C4-2B (cell line): ENCODE measurements around the gene TMEM44.

Experiments used
- H3K27ac ChIP-seq: fragments of 450-650 bp; 2 replicates; pipeline ENCODE4 v1.5.1; 2017
- ZFX ChIP-seq: fragments of 450-650 bp; IDR thresholded peaks from 2 replicates; pipeline ENCODE4 v1.6.1; 2017
- TF ChIP-seq, protein P1 (sequence below): fragments of 450-650 bp; conservative IDR thresholded peaks from 2 replicates; pipeline ENCODE4 v1.5.1; 2017; ENCODE audit warnings: mild to moderate bottlenecking

The TMEM44 gene, protein sequence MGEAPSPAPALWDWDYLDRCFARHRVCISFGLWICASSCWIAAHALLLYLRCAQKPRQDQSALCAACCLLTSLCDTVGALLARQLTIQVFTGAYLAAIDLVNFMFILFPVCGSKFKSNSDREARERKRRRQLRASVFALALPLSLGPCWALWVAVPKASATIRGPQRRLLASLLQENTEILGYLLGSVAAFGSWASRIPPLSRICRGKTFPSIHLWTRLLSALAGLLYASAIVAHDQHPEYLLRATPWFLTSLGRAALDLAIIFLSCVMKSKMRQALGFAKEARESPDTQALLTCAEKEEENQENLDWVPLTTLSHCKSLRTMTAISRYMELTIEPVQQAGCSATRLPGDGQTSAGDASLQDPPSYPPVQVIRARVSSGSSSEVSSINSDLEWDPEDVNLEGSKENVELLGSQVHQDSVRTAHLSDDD

DNA sequence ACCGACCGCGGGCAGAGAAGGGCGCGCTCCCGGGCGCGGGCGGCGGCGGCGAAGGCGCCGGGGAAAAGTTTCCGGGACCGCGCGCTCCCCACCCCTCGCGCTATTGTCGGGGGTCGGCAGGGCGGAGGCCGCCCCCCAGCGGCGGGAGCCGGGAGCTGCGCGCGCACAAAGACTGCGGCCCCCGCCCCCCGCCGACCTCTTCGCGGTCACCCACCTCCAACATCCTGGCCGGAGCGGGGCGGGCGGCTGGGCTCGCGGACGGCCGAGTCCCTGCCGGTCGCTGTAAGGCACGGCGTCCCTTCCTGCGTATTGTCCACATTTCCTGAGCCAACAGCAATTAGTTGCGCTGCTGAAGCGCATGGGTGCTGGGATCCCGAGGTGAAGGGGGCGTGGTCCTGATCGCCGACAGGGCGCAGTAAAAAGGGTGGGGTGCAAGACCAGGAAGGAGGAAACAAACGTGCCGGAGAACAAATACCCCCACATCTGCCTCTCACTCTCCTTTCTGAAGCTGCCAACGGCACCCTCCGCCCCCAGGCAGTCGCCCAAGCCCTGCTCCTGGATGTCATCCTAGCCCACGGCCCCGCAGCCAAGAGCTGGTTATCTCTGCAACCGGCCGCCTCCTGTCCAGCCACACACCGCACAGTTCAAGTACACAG is at the start of gene TMEM44:
TSS of gene TMEM44 (minus strand) at position 71 of the 656 bp plus-strand sequence. CDS start 204 bp downstream, outside the sequence.
- TF ChIP-seq, protein P1, sequence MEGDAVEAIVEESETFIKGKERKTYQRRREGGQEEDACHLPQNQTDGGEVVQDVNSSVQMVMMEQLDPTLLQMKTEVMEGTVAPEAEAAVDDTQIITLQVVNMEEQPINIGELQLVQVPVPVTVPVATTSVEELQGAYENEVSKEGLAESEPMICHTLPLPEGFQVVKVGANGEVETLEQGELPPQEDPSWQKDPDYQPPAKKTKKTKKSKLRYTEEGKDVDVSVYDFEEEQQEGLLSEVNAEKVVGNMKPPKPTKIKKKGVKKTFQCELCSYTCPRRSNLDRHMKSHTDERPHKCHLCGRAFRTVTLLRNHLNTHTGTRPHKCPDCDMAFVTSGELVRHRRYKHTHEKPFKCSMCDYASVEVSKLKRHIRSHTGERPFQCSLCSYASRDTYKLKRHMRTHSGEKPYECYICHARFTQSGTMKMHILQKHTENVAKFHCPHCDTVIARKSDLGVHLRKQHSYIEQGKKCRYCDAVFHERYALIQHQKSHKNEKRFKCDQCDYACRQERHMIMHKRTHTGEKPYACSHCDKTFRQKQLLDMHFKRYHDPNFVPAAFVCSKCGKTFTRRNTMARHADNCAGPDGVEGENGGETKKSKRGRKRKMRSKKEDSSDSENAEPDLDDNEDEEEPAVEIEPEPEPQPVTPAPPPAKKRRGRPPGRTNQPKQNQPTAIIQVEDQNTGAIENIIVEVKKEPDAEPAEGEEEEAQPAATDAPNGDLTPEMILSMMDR, result peak; percentile 90
- no peak for TF ChIP-seq ZFX
- H3K27ac ChIP-seq, result peak within 1 kb of the TSS; percentile 50

DNA sequence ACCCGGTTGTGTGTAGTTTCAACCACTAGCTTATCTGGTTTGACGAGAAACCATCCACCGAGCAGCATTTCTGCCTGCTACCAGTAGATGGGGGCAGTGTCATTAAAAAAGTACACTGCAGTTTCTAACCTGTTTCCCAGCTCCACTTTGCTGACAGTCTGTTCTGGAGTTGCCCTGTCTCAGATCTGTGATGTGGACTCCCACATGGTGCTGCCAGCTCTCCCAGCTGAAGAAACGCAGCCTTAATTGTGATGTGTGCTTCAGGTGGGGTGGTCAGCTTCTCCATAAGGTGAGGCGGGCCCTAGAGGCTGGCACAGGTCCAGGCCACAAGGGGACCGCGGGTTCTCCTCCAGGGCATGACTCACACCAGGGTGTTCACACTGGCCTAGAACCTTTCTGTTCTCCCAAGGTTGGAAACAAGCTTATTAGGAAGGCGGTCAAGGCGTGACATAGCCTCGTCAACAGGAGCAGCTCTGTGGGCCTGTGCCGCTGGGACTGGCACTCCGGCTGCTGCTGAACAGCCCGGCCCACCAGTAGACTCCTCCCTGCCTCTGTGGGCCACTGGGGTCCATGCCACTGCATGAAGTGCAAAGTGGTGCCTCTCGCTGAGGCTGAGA is 49.6 kb upstream of the TMEM44 start:
- TF ChIP-seq, protein P1, result peak; percentile 98
- TF ChIP-seq ZFX, result no peak
- peak overlapping the region; percentile 38 for H3K27ac ChIP-seq

DNA sequence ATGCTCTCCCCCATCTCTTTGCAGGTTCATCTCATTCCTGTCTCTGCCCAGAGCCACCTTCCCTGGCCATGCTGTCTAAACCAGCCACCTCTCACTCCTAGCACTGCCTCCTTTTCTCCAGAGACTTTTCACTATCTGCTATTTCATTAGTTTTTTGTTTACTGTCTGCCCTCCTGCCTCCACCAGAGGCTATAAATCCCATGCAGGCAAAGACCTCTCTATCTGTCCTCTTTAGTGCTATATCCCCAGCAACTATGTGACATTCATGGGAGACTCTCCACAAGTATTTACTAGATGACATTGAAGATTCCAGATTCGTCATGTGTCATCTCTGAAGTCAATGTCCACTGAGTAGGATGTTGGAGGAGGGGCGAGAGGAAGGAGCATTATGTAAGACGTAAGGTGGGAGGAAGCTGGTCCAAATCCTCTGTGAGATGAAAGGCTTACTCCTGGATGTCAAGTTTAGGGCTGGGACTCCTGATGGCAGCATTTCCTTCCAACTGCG is 49.0 kb upstream of the TMEM44 start:
- no peak for TF ChIP-seq ZFX
- TF ChIP-seq, protein P1, result no peak

DNA sequence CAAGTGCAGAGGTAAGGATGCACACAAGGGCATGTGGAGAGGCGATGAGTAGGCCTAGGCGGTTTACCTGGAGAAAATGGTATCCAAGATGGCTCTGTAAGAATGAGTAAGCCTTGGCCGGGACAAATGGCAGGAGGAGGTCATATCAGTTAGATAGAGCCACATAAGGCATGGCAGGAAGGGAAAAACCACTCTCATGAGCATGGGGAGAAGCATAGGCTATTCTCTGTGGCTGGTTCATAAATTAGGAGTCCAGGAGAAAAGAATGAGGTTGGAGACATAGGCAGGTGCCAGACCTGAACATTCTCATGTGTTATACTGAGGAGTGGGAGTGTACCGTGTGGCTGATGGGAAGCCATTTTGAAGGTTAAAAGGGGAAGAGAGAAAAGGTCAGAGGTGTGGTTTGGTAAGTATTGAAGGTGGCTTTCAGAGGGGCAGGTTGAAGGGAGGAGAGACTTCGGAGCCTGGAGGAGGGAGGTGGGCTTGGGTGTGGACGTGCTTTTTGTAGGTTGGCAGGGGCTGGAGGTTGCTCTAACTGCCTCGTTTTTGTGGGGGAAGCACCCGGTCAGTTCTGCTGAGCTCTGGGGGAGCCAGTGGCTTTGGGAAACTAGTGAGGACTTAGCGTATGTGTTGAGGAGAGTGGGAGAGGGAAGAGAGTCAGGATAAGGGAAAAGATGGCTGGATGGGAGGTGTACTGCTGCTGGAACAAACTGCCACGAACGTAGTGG is 47.8 kb upstream of the TMEM44 start:
- no peak overlapping the region for H3K27ac ChIP-seq
- TF ChIP-seq ZFX, result no peak
- TF ChIP-seq, protein P1, result no peak

More for the DNA sequence above, 49.0 kb upstream of the TMEM44 start:
- peak overlapping the region; percentile 38 for H3K27ac ChIP-seq

DNA sequence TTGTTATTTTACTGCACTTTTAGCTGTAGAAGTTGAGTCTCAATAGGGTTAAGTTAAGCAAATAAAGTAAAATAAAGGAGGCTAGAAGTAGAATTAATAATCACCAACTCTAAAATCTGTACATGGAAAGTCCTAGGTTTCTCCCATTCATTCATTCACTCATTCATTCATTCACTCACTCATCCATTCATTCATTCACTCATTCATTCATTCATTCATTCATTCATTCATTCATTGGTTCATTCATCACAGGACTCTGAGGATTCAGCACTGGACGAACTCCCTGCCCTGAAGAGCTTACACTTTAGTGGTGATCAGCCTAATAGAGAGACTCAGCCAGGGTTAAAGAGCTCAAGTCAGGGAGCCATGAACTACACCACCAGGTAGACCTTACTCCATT is 43.3 kb upstream of the TMEM44 start:
- H3K27ac ChIP-seq, result no peak overlapping the region
- no peak for TF ChIP-seq ZFX
- TF ChIP-seq, protein P1, result no peak

DNA sequence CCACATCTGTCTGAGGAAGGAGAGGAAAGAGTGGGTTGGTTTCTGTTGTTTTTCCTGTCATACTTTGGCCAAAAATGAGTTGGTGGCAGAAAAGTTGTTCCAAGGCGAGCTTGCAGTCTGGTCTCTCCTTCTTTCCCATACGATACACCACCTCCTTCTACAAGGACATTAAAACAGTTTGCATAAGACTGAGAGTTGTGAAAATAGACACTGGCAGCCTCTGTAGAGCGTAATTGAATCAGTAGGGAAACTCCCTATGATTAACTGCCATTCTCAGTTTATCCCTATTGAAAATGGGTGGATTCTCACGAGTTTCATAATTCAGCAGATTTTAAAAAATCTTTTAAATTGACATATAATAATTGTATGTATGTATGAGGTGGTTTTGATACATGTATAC is 42.5 kb upstream of the TMEM44 start:
- TF ChIP-seq, protein P1, result no peak
- no peak for TF ChIP-seq ZFX
- H3K27ac ChIP-seq, result no peak overlapping the region
